Small intestine (tissue), 7 donors: Measurements from ENCODE around the gene LAMP5. TPM values are rescaled to one million over a fixed set of nuclear protein-coding genes. Genes with fewer than 3 reads are reported as not detected.

Experiments
- DNase-seq, 2 donors: peaks; one replicate each; pipeline versions ENCODE4 v3.0.0 to v3.0.0-alpha.2; 2013
- FAIRE-seq: peaks from 2 replicates; lab custom pipeline; 2012; peaks lifted over from hg19 to GRCh38; lab: Jason Lieb, UNC
- H3K27ac ChIP-seq, 3 donors: one replicate each; pipeline ENCODE4 v1.5.1; 2013; ENCODE audit warnings: low read length in 2 of 3, mild to moderate bottlenecking in 2 of 3, control low read depth in 1 of 3, inconsistent platforms in 1 of 3, low read depth in 1 of 3, moderate library complexity in 1 of 3
- H3K27me3 ChIP-seq, 3 donors: one replicate each; pipeline ENCODE4 v1.6.1; 2013; ENCODE audit warnings: low read length in 3 of 3, inconsistent platforms in 1 of 3; ENCODE audit not compliant: control insufficient read depth in 3 of 3, insufficient read depth in 3 of 3
- H3K36me3 ChIP-seq, 3 donors: one replicate each; pipeline ENCODE4 v1.6.1; 2013; ENCODE audit warnings: low read length in 3 of 3, inconsistent platforms in 1 of 3, low read depth in 1 of 3, mild to moderate bottlenecking in 1 of 3, moderate library complexity in 1 of 3; ENCODE audit not compliant: control insufficient read depth in 3 of 3, insufficient read depth in 2 of 3
- H3K4me1 ChIP-seq, 3 donors: one replicate each; pipeline ENCODE4 v1.6.1; 2013; ENCODE audit warnings: low read length in 2 of 3, inconsistent platforms in 1 of 3, low read depth in 1 of 3, mild to moderate bottlenecking in 1 of 3, moderate library complexity in 1 of 3; ENCODE audit not compliant: control insufficient read depth in 3 of 3, insufficient read depth in 2 of 3
- H3K4me3 ChIP-seq, 3 donors: one replicate each; pipeline ENCODE4 v1.5.1; 2013; ENCODE audit warnings: low read length in 3 of 3, control low read depth in 1 of 3, inconsistent platforms in 1 of 3, low read depth in 1 of 3, mild to moderate bottlenecking in 1 of 3, moderate library complexity in 1 of 3
- H3K9me3 ChIP-seq, 2 donors: one replicate each; pipeline ENCODE4 v1.6.1; 2013; ENCODE audit warnings: low read depth in 1 of 2, low read length in 1 of 2; ENCODE audit not compliant: control insufficient read depth in 2 of 2, insufficient read depth in 1 of 2
- WGBS, 3 donors: extraction: QIAGEN DNeasy Blood & Tissue Kit; methylation state at CpG; one replicate each; pipeline ENCODE4 v1.1.7; 2013; 5-methylcytosine and 5-hydroxymethylcytosine counted together
- polyA plus RNA-seq, 4 donors: library from polyadenylated mRNA; stranded (reverse) in 3 of 4; unstranded in 1 of 4; fragments of 200-250 nt in 3 of 4; fragments of 120-200 nt in 1 of 4; gene quantifications; one replicate each; pipeline versions ENCODE4 v1.2.1 to v1.2.3, GENCODE V29; 2013
- donor health status: healthy with polysubstance abuse.
- donor health status: control.
- donor health status: control.
- donor health status: Bipolar disorder and iron deficiency.
- donor health status: healthy.

Gene LAMP5
- polyA plus RNA-seq, 4 donors = 0.54 to 0.86 (median 0.54) TPM; not detected in 1

DNA sequence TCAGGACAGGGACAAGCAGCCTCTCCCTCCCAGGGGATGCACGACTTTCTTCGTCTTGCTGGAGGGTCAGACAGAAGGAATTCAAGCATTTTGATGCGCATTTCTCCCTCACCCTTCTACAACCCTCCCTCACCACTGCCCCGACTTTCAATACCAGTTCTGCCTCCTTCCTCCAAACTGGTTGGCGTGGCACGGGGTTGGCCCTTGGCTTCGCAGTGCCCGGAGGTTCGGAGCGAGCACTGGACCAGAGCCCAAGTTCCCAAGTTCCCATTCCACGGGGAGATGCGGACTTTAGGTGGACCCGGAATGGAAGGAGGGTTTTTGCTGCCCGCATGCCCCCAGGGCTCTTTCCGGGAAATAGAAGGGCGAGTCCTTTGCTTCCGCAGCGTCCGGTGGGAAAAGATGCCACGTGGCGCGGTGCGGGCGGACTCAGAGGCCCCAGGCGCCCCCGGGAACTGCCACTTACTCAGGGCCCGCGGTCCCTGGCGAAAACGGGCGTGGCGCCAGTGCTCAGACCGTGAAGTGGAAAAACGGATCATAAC lies 8.0 kb upstream of the LAMP5 start:
- DNase-seq (no peak), FAIRE-seq (no peak)
- Histone ChIP-seq H3K27ac (no peak overlapping the region), H3K9me3 (no peaks in the 10 kb centered on the region), H3K4me1 (no peaks in the 10 kb centered on the region), H3K4me3 (no peak overlapping the region), H3K36me3 (no peaks in the 10 kb centered on the region), H3K27me3 (peaks cover 0 to 65% (median 29%) of the 10 kb centered on the region in 3 donors)
- 9 to 20% (median 19%) methylated on average over 34 of the region's 34 CpGs for WGBS, 3 donors

DNA sequence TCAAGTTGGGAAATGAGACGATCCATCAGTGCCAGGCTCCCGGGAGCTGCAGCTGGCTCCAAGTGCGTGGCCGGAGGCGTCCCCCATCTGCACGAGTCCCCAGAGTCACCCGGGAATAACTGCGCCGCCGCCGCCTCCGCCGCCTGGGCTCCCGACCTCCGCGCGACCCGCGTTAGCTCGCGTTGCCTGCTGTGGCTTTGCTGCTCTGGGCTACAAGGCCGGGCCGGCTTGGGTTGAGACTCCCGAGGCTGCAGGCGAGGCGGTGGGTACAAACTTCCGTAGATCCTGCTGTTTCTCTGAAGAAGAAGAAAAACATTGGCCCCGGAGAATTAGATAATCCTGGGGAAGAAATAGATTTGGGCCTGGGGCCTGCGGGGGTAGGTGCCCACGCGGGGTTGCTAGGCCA lies 7.4 kb upstream of the LAMP5 start:
- Histone ChIP-seq H3K36me3 (no peaks in the 10 kb centered on the region), H3K27me3 (peaks cover 0 to 70% (median 29%) of the 10 kb centered on the region in 3 donors), H3K4me3 (no peak overlapping the region), H3K27ac (no peak overlapping the region), H3K4me1 (no peaks in the 10 kb centered on the region), H3K9me3 (no peaks in the 10 kb centered on the region)
- WGBS, 3 donors = 5 to 16% (median 13%) methylated on average over 28 to 31 of the region's 31 CpGs
- DNase-seq (no peak), FAIRE-seq (no peak)

DNA sequence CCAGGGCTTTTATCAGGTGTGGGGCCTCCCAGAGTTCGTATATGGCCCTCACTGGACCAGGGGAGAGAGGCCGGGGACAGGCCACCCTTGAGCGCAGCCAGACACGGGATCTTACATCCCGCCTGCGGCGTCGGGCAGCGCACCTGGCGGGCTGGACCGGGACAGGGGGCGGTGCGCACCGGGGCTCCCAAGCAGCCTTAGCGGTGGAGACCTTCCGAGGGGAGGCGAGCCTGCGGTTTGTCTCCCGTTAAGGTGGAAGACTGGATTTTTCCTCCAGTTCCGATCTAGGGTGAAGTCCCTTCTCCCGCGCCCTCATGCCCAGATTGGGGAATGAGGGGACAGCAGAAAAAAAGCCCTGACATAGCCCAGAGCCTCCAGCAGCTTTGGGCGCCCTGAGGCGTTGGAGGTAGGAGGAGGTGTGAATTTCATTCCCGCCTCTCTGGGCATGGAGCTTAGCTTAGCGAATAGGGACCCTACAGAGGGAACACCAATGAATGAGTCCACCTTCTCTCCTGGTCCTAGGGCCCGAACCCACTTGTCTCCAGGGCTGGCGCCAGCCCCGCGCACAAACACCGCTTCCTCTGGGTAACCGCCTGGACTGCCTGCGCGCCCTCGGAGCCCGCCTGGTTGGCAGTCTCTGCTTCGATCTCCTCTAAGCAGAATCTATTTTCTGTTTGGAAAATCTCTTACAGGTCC lies 6.7 kb upstream of the LAMP5 start:
- FAIRE-seq (no peak), DNase-seq (no peak)
- Histone ChIP-seq H3K27ac (no peak overlapping the region), H3K36me3 (no peaks in the 10 kb centered on the region), H3K4me3 (no peak overlapping the region), H3K9me3 (no peaks in the 10 kb centered on the region), H3K4me1 (no peaks in the 10 kb centered on the region), H3K27me3 (peaks cover 0 to 70% (median 29%) of the 10 kb centered on the region in 3 donors)
- 10 to 12% (median 10%) methylated on average over 37 of the region's 37 CpGs for WGBS, 3 donors

DNA sequence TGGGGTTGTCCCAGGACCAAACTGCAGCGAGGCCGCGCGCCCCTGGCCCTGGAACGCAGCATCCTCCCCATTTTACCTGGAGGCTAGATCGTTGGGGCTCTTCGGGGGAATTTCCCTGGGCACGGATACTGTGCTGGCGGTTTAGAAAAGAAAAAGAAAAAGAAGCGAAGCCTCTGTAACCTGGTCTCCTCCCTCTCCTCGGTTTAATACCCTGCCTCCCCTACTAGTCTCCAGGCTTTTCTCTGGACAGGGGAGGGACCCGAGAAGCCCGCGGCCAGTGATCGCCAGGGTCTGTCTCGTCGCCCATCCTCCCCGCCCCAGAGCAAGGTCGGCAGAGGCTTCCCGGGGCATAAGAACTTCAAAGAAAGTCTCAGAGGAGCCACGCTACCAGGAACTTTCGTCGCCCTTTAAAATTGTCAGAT lies 6.1 kb upstream of the LAMP5 start:
- FAIRE-seq (no peak), DNase-seq (no peak)
- 5 to 13% (median 10%) methylated on average over 23 of the region's 23 CpGs for WGBS, 3 donors
- no peak overlapping the region for H3K27ac ChIP-seq
- H3K4me1 ChIP-seq = no peaks in the 10 kb centered on the region
- no peaks in the 10 kb centered on the region for H3K36me3 ChIP-seq
- H3K9me3 ChIP-seq = no peaks in the 10 kb centered on the region
- no peak overlapping the region for H3K4me3 ChIP-seq
- peaks cover 0 to 70% (median 29%) of the 10 kb centered on the region in 3 donors for H3K27me3 ChIP-seq

DNA sequence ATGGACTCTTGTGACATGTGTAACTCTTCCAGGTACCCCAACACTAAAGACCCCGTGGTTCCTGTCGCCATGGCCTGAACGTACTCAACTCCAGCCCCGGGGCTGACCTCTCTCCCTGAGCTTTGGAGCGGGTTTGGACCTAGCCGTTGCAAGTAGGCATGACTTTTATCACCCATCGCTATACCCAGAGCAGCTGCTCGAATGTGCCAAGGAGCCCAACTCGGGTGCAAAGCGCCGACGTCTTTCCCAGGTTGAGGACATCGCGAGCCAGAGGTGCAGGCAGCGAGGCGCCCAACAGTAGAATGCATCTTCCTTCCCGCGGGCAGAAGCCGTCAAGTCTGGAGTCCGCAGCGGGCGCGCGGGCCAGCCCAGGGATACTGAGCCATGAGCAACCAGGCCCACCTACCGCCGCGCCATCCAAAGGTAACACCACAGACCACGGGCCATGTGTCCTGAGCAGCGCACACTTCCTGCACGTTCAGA lies 5.7 kb upstream of the LAMP5 start:
- FAIRE-seq = no peak
- H3K36me3 ChIP-seq = no peaks in the 10 kb centered on the region
- WGBS, 3 donors = 7 to 10% (median 9%) methylated on average over 30 of the region's 30 CpGs
- no peak overlapping the region for H3K4me3 ChIP-seq
- DNase-seq = no peak
- H3K4me1 ChIP-seq = no peaks in the 10 kb centered on the region
- no peak overlapping the region for H3K27ac ChIP-seq
- H3K27me3 ChIP-seq = peaks cover 0 to 69% (median 29%) of the 10 kb centered on the region in 3 donors
- no peaks in the 10 kb centered on the region for H3K9me3 ChIP-seq

DNA sequence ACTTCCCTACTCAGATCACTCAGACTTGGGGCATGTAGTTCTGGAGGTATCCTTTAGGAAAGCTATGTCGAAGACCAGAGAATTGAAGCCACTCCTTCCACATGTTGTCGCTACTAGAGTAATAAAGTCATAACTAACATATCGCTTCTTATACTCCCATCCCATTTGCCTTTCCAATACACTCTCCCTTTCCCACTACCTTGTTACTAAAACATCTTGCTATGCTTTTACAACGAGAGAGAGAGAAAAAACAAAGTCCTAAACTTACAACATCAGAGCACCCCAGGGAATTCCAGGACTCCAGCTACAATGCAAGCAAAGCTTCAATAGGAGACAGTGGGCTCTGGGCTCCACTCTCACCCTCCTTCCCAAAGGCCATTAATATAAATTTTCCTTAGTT lies 5.1 kb upstream of the LAMP5 start:
- no peaks in the 10 kb centered on the region for H3K4me1 ChIP-seq
- H3K36me3 ChIP-seq = no peaks in the 10 kb centered on the region
- FAIRE-seq (no peak), DNase-seq (no peak)
- H3K4me3 ChIP-seq = no peak overlapping the region
- WGBS, 3 donors = 20 to 28% (median 21%) methylated on average over 4 of the region's 4 CpGs
- no peak overlapping the region for H3K27ac ChIP-seq
- peaks cover 0 to 69% (median 29%) of the 10 kb centered on the region in 3 donors for H3K27me3 ChIP-seq
- no peaks in the 10 kb centered on the region for H3K9me3 ChIP-seq

DNA sequence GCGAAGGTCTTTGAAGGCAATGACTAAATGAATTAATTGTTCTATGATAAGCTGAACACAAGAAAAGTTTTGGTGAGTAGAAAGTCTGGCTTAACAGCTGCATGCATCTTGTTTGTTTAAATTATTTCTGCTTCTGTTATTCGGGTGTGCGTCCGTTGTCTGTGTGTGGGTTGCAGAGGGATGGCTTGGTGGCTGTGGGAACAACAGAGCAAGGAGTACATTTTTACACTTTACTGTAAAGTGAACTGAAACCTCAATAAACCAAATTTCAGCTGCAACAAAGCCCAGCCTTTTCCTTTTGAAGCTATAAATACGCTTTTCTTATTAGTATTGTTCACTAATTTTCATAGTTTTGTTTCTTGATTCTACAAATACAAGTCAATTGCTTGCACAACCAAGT lies 3.5 kb upstream of the LAMP5 start:
- DNase-seq (no peak), FAIRE-seq (no peak)
- Histone ChIP-seq H3K4me1 (peaks cover 0 to 3% (median 0%) of the 10 kb centered on the region in 3 donors), H3K27ac (no peak overlapping the region), H3K9me3 (no peaks in the 10 kb centered on the region), H3K36me3 (no peaks in the 10 kb centered on the region), H3K27me3 (peaks cover 5 to 72% (median 34%) of the 10 kb centered on the region in 3 donors), H3K4me3 (no peak overlapping the region)
- 48 to 59% (median 53%) methylated on average over 5 of the region's 5 CpGs for WGBS, 3 donors

DNA sequence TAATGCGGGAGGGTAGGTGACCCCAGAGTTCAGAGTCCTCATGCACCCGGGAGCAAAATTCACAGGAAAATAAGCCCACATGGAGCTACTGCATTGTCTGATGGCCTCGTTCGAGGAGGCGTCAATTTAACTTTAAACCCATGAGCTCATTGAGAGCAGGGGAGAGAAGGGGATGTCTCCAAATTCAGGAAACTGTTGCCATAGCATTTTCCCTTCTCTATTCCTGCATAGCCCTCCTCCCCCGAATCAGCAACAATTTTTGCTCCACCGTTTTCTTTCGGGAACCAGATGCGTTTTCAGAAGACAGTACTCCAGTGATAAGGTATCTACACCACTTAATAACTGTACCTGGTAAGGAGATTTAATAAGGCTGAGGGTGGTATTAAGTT lies 324 bp upstream of the LAMP5 start:
- Histone ChIP-seq H3K36me3 (no peaks in the 10 kb centered on the region), H3K4me1 (peaks cover 0 to 6% (median 0%) of the 10 kb centered on the region in 3 donors), H3K27me3 (peaks cover 9 to 70% (median 26%) of the 10 kb centered on the region in 3 donors), H3K4me3 (no peak overlapping the region), H3K9me3 (no peaks in the 10 kb centered on the region), H3K27ac (no peak overlapping the region)
- FAIRE-seq (no peak), DNase-seq (no peak)
- WGBS, 3 donors = 3 to 6% (median 5%) methylated on average over 9 of the region's 9 CpGs
